ENCODE data around the gene WHRN.
A peak's percentile ranks its signal among the peaks of the same experiment; 100 is the strongest.

Gene WHRN

GRCh38 chr9:114397848-114398605, 107.2 kb downstream of the WHRN start:
- DNase-seq (ENCODE audit: low read depth in 3 of 3): peak; percentile 90 to 95 (median 93)

GRCh38 chr9:114397219-114397847, 107.9 kb downstream of the WHRN start:
- DNase-seq (ENCODE audit: low read depth in 3 of 3): no peak

- no peak for DNase-seq (ENCODE audit: low read depth in 3 of 3)
Measured at GRCh38 chr9:114396558-114397218, 108.6 kb downstream of the WHRN start.

GRCh38 chr9:114395768-114396167, 109.5 kb downstream of the WHRN start:
- DNase-seq (ENCODE audit: low read depth in 3 of 3): no peak

- DNase-seq (ENCODE audit: low read depth in 3 of 3): no peak
Measured at GRCh38 chr9:114395334-114395617, 110.0 kb downstream of the WHRN start.

GRCh38 chr9:114394523-114395333, 110.5 kb downstream of the WHRN start:
- no peak for DNase-seq (ENCODE audit: low read depth in 3 of 3)

GRCh38 chr9:114392749-114393112, 112.5 kb downstream of the WHRN start:
- no peak for DNase-seq (ENCODE audit: low read depth in 3 of 3)

- no peak for DNase-seq (ENCODE audit: low read depth in 3 of 3)
Measured at GRCh38 chr9:114390952-114391351, 114.3 kb downstream of the WHRN start.

- no peak for DNase-seq (ENCODE audit: low read depth in 3 of 3)
Measured at GRCh38 chr9:114389612-114390368, 115.5 kb downstream of the WHRN start.

- no peak for DNase-seq (ENCODE audit: low read depth in 3 of 3)
Measured at GRCh38 chr9:114388764-114389375, 116.4 kb downstream of the WHRN start.

- DNase-seq (ENCODE audit: low read depth in 3 of 3): no peak
Measured at GRCh38 chr9:114388357-114388682, 117.0 kb downstream of the WHRN start.

- peak; percentile 60 to 72 (median 68) for DNase-seq (ENCODE audit: low read depth in 3 of 3)
Measured at GRCh38 chr9:114387680-114388356, 117.5 kb downstream of the WHRN start, which contains the start of gene AKNA. Gene AKNA, minus strand, starts transcription at chr9:114387982. Its CDS starts 6,649 bp downstream, at chr9:114381333.

- DNase-seq (ENCODE audit: low read depth in 3 of 3): no peak
Measured at GRCh38 chr9:114386886-114387679, 118.2 kb downstream of the WHRN start.

GRCh38 chr9:114386361-114386885, 118.8 kb downstream of the WHRN start:
- DNase-seq (ENCODE audit: low read depth in 3 of 3): no peak

GRCh38 chr9:114385397-114386181, 119.7 kb downstream of the WHRN start:
- DNase-seq (ENCODE audit: low read depth in 3 of 3): peak; percentile 57 to 84 (median 77)

GRCh38 chr9:114384836-114385396, 120.4 kb downstream of the WHRN start:
- DNase-seq (ENCODE audit: low read depth in 3 of 3): no peak

GRCh38 chr9:114384341-114384740, 120.9 kb downstream of the WHRN start:
- no peak for DNase-seq (ENCODE audit: low read depth in 3 of 3)

- DNase-seq (ENCODE audit: low read depth in 3 of 3): no peak
Measured at GRCh38 chr9:114383521-114384231, 121.6 kb downstream of the WHRN start.
